ENCODE measurements around the gene TMEM225B.
A peak's percentile ranks its signal among the peaks of the same experiment; 100 is the strongest.
"Not testable (repeated sequence)": the region's sequence is repeated elsewhere in the genome, so short reads cannot be mapped to it uniquely, and the experiment has no call there.

TMEM225B gene

GRCh38 chr7:99579281-99579955 lies 18.6 kb upstream of the TMEM225B start:
- DNase-seq (ENCODE audit: low read depth in 2 of 2): no peak

GRCh38 chr7:99579956-99580777 lies 17.9 kb upstream of the TMEM225B start:
- DNase-seq (ENCODE audit: low read depth in 2 of 2): peak; percentile 17 to 29

- DNase-seq (ENCODE audit: low read depth in 2 of 2): not testable (repeated sequence)
Observed at GRCh38 chr7:99580778-99581332, 17.2 kb upstream of the TMEM225B start.

GRCh38 chr7:99588868-99589267 lies 9.2 kb upstream of the TMEM225B start:
- no peak for DNase-seq (ENCODE audit: low read depth in 2 of 2)

GRCh38 chr7:99594948-99595745 lies 2.9 kb upstream of the TMEM225B start:
- DNase-seq (ENCODE audit: low read depth in 2 of 2): no peak

GRCh38 chr7:99596408-99596955 lies 1.6 kb upstream of the TMEM225B start:
- no peak for DNase-seq (ENCODE audit: low read depth in 2 of 2)

- no peak for DNase-seq (ENCODE audit: low read depth in 2 of 2)
Observed at GRCh38 chr7:99599836-99600235, 1.8 kb downstream of the TMEM225B start.

GRCh38 chr7:99601656-99602310 lies 3.7 kb downstream of the TMEM225B start:
- DNase-seq (ENCODE audit: low read depth in 2 of 2): no peak

- DNase-seq (ENCODE audit: low read depth in 2 of 2): no peak
Observed at GRCh38 chr7:99605527-99605926, 7.5 kb downstream of the TMEM225B start.

- DNase-seq (ENCODE audit: low read depth in 2 of 2): no peak
Observed at GRCh38 chr7:99606531-99606930, 8.5 kb downstream of the TMEM225B start.

GRCh38 chr7:99607548-99607947 lies 9.5 kb downstream of the TMEM225B start:
- no peak for DNase-seq (ENCODE audit: low read depth in 2 of 2)

GRCh38 chr7:99614495-99614894 lies 16.4 kb downstream of the TMEM225B start:
- no peak for DNase-seq (ENCODE audit: low read depth in 2 of 2)

GRCh38 chr7:99615989-99616358 lies 17.9 kb downstream of the TMEM225B start:
- DNase-seq (ENCODE audit: low read depth in 2 of 2): no peak

- DNase-seq (ENCODE audit: low read depth in 2 of 2): peak; percentile 77 to 83
Observed at GRCh38 chr7:99616359-99617191, 18.5 kb downstream of the TMEM225B start, which contains the start of gene ZSCAN25. TSS of gene ZSCAN25 (plus strand) at chr7:99616946. CDS start at chr7:99619607, 2,661 bp downstream.

GRCh38 chr7:99617192-99617781 lies 19.2 kb downstream of the TMEM225B start:
- no peak for DNase-seq (ENCODE audit: low read depth in 2 of 2)

- no peak for DNase-seq (ENCODE audit: low read depth in 2 of 2)
Observed at GRCh38 chr7:99618726-99619125, 20.7 kb downstream of the TMEM225B start.

- DNase-seq (ENCODE audit: low read depth in 2 of 2): no peak
Observed at GRCh38 chr7:99619571-99620130, 21.6 kb downstream of the TMEM225B start.

- DNase-seq (ENCODE audit: low read depth in 2 of 2): no peak
Observed at GRCh38 chr7:99621271-99621670, 23.2 kb downstream of the TMEM225B start.

- no peak for DNase-seq (ENCODE audit: low read depth in 2 of 2)
Observed at GRCh38 chr7:99622596-99622995, 24.5 kb downstream of the TMEM225B start.
